Cortex of kidney (tissue), 1 donor: ENCODE results near the gene ABCC4.

Experiments used
- DNase-seq: peaks from one replicate; lab custom pipeline; 2025; lab: John Stamatoyannopoulos, UW

ABCC4 gene

GRCh38 chr13:95301183-95301967, at the start of gene ABCC4:
ABCC4 (minus strand) TSS chr13:95301451; CDS start chr13:95301314, 137 bp downstream.
- DNase-seq = no peak

- no peak for DNase-seq
These were observed 48.0 kb upstream of the ABCC4 start for GRCh38 chr13:95349267-95349666.

GRCh38 chr13:95343944-95344343, 42.7 kb upstream of the ABCC4 start:
- DNase-seq = no peak

GRCh38 chr13:95341441-95341840, 40.2 kb upstream of the ABCC4 start:
- no peak for DNase-seq

GRCh38 chr13:95338905-95339304, 37.7 kb upstream of the ABCC4 start:
- no peak for DNase-seq

GRCh38 chr13:95337597-95337996, 36.3 kb upstream of the ABCC4 start:
- DNase-seq = no peak

GRCh38 chr13:95335667-95336066, 34.4 kb upstream of the ABCC4 start:
- no peak for DNase-seq

GRCh38 chr13:95328386-95328785, 27.1 kb upstream of the ABCC4 start:
- DNase-seq = no peak

GRCh38 chr13:95327190-95327589, 25.9 kb upstream of the ABCC4 start:
- DNase-seq = no peak

GRCh38 chr13:95326695-95327094, 25.4 kb upstream of the ABCC4 start:
- no peak for DNase-seq

- DNase-seq = no peak
These were observed 24.2 kb upstream of the ABCC4 start for GRCh38 chr13:95325485-95325884.

GRCh38 chr13:95323930-95324662, 22.8 kb upstream of the ABCC4 start:
- DNase-seq = no peak

GRCh38 chr13:95319551-95320274, 18.5 kb upstream of the ABCC4 start:
- no peak for DNase-seq

GRCh38 chr13:95317039-95317989, 16.1 kb upstream of the ABCC4 start:
- no peak for DNase-seq

GRCh38 chr13:95315752-95316151, 14.5 kb upstream of the ABCC4 start:
- DNase-seq = no peak

GRCh38 chr13:95307507-95307906, 6.3 kb upstream of the ABCC4 start:
- DNase-seq = no peak

GRCh38 chr13:95304453-95304852, 3.2 kb upstream of the ABCC4 start:
- DNase-seq = no peak

GRCh38 chr13:95301968-95302393, 730 bp upstream of the ABCC4 start:
- no peak for DNase-seq

- no peak for DNase-seq
These were observed 547 bp downstream of the ABCC4 start for GRCh38 chr13:95300625-95301182.

GRCh38 chr13:95298971-95299621, 2.2 kb downstream of the ABCC4 start:
- DNase-seq = no peak
